Measurements from ENCODE around the gene FAM98B.

- TF ChIP-seq CTCF (IDR thresholded peaks at IDR 0.05) (no peak), EZH2 (IDR thresholded peaks at IDR 0.05; ENCODE audit: borderline replicate concordance, insufficient read depth, low read depth, low read length, poor library complexity, severe bottlenecking) (no peak)
Measured at GRCh38 chr15:38464675-38465074, 10.7 kb downstream of the FAM98B start.

All from B cell (primary cell).